Stimulated activated CD8-positive, alpha-beta memory T cell treated with anti-CD3 and anti-CD28 coated beads, Interleukin-12 subunit alpha, Interleukin-12 subunit beta, amount 100 ng/mL, for 24 hours (primary cell): ENCODE measurements around the gene AGPAT3.

Source experiments
- DNase-seq: peaks from one replicate; pipeline ENCODE4 v3.0.0-alpha.2; 2020; ENCODE audit errors: extremely low read depth

Gene AGPAT3

DNA sequence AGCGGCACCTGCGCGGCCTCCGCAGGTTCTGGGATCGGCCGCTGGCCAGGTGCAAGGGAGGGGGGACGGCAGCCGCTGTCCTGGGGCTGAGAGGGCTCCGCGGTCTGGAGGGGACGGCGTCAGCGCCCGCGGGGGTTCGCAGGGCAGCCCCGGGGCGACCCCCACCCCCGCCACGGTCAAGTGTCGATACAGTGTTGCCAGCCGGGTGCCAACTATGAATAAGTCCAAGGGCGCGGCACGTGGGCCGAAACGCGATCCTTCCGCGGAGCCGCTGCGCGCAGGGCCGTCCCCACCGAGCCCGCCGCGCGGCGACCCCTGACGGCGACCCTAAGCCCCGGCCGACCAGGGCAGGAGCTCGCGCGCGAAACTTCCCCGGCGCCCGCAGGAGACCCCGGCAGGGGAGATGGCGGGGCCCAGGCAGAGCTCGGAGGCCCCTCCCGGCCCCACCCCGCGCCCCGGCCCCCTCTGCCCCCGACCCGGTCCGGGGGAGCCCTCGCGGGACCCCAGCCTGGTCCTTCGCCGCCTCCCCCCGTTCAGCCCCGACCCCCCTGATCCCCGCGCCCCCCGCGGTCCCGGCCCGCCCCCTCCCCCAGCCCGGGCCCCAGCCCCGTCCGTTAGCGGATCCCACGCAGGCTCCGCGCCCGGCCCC is 586 bp upstream of the AGPAT3 start:
- no peak for DNase-seq

DNA sequence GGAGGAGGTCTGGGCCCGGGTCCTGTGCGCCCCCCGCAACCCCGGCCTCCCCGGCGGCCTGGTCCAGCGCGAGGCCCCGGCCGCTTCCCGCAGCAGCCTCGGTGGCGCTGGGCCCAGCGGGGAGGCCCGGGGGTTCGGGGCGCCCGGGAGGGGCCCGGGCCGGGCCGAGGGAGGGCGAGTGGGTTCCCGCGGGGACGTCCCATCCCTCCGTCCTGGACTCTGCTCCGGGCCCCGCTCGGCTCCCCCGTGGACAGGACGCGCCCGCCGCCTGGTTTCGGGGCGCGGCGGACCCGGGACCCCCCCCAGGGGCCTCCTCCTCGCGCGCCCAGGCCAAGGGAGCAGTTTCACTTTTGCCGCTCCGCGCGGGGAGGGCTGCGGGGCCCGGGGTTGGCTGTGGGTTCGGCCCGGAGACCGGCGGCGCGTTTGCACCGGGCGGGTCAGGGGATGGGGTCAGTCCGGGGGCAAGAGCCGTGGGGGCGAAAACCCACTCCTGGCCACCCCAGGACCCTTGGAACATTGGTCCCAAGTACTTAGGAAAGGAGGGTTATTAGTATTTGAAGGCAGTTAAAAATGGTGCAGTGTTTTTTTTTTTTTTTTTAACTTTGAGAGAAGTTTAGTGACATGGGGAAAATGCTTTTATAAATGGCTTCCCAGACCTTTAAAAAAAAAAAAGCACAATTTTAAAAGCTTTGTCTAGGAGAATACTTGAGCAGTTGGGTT is 677 bp downstream of the AGPAT3 start:
- DNase-seq, result no peak

DNA sequence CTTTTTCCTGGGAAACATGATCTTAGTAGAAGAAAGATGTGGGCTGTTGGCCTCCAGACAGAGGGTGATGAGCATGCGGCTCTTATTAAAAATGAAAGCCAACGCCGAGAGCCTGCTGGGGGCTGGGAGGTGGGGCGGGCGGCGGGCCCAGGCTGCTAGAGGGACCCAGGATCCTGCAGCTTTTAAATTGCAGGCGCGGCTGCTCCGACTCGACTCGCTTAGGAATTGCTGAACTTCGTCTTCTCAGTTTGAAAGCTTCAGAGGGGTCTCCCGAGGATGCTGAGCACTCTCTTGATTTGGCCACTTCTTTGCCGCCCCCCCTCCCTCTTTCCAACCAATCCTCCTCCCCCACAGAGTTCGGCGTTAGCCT is 1.2 kb downstream of the AGPAT3 start:
- no peak for DNase-seq

DNA sequence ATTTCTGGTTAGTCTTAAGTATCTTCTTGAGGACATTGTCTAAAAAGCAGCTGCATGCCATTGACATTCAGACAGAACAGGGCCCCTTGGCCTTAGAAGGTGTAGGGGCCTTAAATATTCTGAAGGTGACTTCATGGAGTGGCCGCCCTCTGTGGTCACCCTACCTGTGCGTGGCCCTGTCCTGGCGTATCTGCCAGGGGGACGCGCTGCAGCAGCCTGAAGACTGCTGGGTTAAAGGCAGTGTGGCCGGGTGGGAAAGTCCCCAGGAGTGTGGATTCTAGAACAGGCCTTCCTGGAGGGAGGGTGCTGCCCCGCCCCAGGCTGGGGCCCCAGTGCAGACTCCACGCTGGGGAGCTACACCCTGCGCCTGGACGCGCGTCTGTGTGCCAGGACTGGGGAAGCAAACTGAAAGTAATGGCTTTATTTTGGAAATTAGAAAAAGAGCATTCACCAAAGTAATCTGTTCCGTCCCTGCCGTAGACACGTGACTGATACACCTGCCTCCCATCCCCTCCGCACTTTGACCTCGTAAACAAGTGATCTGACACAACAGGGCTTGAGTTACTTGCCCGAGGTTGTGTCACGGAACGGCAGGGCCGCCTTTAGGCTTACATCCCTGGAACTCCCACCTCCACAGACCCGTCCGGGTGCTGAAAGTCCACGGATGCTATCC is 1.8 kb downstream of the AGPAT3 start:
- no peak for DNase-seq

DNA sequence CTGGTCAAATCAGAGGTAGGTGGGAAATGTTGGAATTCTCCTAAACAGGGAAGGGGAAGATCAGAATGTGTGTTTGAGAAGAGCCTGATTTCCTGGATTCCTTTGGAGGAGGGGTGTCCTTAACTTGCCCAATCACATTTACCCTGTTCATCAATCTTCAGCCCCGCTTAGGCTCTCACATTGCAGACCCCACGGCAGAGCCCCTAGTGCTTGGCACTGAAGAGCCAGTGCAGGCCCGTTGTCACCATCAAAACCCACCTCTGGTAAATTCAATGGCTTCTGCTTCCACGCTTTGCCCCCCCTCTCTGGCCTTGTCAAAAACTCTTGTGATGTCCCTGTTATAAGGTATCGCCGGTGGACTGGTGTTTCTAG is 2.3 kb downstream of the AGPAT3 start:
- DNase-seq, result no peak

DNA sequence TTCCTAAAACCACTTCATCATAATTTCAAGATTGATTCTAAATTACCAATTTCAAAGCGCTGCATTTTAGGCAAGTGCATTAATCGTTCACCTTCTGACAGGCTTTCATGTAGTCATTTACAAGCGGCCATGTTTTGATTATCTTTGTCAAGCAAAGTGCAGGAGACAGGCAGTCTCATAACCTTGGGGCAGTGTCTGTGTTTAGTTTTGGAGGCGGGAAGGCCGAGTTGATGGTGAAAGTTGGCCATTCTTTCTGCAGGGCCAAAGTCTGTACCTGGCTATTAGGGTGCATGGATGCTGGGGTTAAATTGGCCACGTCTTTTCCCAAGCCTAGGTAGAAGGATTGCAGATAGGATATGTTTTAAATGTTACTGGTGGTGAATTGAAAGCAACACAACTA is 2.9 kb downstream of the AGPAT3 start:
- DNase-seq, result no peak

DNA sequence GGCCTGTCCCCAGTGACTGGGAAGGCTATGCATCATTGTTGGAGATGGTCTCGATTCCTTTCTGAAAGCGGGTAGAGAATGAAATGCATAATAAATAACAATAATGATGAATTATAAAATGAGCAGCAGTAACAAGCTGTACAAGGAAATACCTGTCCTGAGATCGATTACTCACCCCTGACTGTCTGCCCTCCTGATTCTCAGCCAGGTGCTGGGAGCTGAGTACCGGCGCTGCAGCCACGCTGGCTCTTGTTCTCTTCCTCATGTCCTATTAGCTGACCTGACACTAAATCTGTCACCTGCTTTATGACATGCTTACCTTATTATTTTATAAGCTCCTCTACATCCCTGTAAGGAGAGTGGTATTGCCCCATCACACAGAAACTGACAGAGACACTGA is 3.4 kb downstream of the AGPAT3 start:
- DNase-seq, result no peak

DNA sequence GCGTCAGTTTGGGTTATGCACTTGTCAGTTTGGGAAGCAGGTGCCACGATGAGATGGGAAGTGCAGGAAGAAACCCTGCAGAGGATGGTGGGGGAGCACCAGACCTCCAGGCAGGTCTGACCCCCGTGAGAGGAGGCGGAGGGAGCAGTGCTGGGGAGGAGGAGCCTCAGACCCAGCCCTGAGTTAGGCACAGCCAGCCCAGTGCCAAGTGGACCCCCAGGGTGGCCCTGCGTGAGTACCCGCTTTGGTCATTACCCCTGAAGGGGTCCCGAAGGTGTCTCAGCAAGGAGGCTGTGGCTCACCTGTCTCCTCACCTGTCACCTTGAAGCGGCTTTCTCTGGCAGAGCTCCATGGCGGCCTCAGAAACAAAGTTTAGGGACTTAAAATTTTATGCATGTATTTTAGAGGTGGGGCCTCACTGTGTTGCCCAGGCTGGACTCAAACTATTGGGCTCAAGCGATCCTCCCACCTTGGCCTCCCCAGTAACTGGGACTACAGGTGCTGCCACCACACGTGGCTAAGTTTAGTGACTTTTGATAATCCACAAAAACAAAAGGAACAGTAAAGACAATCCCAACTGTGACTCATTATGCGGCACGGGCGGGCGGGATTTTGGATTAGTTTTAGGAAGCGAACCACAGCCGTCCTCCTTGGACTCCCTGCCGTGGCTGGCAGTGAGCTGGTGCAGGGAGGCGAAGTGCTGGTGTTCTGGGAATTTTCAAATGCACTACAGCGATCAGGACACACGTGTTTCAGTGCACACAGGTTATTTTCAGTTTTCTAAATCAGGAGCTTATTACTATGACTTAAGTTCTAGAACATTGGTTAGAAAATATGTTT is 4.7 kb downstream of the AGPAT3 start:
- DNase-seq, result no peak

DNA sequence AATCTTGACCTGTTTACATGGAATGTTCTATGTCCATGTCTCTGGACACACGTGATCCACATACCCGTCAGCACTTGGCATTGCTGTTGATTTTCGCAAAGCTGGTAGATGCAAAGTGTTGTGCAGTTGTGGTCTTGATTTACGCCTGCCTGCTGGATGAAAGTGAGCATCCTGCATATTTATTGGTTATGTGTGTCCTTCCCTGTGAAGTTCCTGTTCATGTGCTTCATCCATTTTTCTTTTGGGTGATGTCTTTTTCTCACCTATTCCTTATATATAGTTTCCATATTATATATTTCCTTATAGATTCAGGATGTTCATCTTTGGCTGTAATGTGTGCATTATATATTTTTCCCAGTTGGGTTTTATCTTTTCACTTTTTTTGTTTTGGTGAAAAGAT is 6.5 kb downstream of the AGPAT3 start:
- DNase-seq, result no peak

DNA sequence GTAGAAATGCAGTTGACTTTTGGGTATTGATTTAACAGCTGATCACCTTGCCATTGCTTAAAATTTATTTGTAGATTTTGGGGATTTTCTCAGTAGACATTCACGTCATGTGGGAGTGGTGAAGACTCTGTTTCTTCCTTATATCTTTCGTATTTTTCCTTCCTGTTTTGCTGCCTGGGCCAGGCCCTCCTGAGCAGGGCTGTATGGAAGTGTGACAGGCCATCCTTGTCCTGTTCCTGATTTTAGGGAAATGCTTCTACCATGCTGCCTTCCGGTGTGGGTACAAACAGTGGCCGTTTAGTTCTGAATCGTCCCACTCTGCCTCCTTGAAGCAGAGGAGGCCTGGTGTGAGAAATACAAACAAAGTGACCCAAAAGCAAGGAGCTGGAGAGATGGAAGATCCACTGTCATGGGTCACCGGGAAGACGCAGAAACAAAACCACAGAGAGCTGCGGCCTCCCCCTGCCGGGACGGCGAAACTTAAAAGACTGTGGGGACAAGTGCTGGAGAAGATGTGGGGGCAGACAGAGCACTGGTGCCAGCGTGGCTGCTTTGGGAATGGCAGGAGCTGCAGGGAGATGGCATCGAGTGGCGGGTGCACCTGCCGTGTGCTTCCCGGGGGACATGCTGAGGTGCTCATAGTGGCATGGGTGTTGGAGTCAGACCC is 7.6 kb downstream of the AGPAT3 start:
- DNase-seq, result no peak

DNA sequence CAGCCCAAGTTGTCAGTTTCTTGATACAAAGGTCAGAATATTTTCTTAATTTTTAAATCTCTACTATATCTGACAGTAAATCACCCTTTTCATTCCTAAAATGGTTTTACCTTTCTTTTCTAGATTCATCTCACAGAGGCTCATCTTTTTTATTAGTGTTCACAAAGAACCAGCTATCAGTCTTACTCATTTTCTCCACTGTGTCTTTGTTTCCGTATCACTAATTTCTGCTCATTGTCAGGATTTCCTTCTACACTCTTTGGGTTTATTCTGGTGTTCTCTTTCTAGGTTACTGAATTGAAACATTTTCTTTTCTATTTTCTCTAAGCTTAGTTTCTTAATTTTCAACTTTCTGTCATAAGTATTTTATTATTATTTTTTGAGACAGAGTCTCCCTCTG is 8.7 kb downstream of the AGPAT3 start:
- no peak for DNase-seq

DNA sequence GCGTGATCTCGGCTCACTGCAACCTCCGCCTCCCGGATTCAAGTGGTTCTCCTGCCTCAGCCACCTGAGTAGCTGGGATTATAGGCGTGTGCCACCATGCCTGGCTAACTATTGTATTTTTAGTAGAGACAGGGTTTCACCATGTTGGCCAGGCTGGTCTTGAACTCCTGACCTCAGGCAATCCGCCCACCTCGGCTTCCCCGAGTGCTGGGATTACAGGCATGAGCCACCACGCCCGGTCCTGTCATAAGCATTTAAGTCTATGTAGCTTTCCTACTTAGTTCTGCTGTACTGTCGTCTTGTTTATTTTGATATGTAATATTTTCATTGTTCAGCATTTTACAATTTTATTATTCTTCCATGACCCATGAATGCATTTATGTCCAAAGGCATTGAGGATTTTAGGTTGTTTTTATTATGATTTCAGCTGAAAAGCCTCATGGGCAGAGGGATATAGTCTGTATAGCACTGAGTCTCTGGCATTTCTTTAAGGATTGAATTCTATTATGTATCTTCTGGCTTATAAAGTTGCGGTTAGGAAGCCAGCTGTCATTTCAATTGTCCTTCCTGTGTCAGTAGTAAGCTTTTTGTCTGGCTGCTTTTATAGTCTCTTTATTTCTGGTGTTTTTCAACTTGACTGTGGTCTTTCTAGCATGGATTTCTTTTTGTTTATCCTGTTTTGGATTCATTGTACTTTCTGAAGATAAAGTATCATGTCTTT is 9.2 kb downstream of the AGPAT3 start:
- no peak for DNase-seq

DNA sequence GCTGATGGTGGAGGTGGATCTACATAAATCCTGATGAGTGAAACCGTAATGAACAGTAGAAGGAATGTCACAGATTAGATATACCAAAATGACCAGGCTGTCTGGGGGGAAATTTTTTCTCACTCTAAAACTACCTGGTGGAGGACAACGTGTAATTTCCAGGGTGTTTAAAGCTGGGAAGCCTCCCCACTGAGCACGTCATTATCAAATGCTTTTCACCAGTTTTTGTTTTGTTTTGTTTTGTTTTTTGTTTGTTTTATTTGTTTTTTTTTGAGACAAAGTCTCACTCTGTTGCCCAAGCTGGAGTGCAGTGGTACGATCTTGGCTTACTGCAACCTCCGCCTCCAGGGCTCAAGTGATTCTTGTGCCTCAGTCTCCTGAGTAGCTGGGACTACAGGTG is 11.6 kb downstream of the AGPAT3 start:
- DNase-seq, result no peak

DNA sequence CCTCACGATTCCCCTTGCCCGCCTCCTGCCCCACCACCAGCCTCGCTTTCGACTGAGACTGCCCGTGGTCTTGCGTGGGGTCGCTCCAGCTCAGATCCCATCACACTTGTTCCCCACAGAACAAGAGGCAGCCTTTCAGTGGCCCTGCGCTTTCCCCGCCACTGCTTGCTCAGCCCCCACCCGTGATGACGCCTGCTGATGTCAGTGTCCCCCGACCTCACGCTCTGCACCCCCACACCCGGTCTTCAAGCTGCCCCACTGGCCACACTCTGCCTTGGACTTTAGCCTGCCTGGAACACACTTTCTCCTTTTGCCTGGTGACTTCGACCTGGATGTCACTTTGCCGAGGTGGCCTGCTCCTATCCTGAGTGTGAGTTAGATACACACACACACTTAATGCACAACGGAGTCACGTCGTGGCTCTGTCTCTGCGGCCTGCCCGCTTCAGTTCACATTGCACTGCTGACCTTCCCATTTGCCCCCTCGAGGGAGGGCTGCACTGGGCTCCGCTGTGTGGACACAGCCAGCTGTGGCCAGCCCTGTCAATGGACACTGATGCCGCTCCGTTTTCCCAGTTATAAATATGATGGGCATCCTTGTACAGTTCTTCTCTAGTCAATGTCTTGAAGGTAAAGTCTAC is 13.0 kb downstream of the AGPAT3 start:
- DNase-seq, result no peak

DNA sequence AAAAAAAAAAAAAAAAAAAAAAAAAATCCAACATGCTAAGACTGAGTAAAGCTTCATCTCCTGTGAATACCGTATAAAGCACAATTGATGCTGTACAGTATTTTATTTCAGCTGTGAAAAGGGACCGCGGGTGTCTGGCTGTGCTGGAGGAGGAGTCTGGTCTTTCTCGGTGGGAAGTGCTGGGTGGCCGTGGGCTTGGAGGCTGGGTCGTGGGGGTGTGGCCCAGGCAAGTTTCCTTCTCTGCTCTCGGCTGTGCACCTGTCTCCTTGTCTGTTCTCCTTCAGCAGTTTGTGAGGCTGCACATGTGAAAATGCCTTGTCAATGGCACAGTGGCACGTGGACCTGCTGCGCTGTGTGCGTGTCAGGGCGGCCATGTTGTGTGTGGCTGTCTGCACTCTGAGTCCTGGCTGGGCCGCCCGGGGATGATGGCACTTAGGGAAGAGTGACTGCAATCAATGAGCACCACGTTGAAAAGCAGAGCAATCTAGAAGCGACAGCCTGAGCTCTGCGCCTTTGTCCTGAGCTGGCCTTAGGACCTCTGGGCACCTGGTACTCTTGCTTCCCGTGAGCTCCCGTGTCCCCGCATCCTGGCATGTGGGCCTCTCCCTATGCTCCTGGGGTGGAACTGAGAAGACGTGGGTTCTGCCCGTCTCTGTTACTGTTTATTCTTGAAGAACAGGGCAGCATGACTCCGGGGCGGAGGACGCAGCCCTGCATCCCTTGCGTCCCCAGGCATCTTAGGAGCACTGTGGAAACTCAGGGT is 14.5 kb downstream of the AGPAT3 start:
- DNase-seq, result no peak

DNA sequence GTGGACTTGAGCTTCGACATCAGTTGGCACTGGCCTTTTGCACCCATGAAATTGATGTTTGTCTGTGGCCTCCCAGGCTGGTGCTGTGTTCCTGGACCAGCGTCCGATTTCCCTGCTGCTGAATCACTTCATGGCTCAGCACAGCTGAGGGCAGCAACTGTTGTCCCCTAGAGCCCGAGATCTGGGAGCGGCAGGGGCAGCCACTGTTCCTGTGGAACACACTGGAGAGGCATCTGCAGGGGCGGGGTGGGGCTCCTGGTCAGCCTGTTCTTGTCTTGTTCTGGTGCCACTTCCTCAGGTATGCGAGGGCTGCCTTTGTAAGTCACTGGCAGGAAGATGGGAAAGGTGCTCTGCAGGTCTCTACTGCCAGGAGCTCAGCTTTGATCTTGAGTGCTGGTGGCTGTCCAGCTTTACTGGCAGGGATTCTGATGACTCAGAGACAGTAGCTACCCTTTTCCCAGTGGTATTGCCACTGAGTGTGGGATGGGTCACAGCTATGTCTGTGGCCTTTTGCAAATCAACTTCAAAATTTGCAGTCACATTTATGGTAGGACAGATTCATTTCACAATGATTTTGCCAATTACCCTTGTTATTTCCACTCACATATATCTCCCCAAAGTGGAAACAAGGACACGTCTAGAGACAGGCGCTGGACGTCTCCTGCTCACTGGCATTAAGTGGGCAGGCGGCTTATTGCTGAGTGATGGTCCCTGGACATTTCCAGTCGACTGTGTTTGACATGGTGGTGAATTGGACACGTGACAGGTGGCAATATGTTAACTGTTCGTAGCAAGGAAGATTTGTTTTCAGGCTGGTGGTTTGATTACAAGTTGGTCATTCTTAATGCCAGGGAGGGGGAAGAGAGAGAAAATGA is 15.3 kb downstream of the AGPAT3 start:
- no peak for DNase-seq

DNA sequence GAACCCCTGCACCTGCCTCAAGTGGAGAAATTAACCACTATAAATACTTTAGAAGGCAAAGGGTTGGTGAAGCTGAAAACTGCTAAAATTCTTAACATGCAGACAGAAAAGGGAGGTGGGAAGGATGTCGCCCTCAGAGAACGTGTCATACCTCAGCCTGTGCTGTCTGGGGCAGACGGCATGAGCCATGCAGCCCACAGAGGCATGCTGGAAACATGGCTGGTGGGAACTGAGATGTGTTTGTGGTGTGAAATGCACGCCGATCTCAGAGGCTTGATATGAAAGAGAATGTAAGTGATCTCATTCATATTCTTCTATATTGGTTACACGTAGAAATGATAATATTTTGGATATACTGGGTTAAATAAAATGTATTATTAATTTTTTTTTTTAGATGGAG is 16.3 kb downstream of the AGPAT3 start:
- no peak for DNase-seq

DNA sequence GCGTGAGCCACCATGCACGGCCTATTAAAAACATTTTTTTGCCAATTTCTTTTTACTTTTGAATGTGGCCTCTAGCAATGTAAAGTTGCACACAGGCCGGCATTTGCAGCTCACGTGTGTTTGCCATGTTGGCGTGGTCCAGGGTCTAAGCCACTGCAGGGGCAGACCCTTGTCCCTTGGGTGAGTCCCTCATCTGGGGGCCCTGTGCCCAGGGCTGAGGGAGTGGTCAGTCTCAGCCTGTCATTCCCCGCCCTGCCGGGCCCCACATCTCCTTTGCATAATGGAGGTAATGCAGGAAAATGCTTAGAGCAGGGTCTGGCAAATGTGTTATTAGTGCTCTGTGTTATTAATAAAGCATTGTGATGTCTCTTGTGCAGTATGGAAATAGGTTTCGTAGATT is 16.9 kb downstream of the AGPAT3 start:
- DNase-seq, result no peak

DNA sequence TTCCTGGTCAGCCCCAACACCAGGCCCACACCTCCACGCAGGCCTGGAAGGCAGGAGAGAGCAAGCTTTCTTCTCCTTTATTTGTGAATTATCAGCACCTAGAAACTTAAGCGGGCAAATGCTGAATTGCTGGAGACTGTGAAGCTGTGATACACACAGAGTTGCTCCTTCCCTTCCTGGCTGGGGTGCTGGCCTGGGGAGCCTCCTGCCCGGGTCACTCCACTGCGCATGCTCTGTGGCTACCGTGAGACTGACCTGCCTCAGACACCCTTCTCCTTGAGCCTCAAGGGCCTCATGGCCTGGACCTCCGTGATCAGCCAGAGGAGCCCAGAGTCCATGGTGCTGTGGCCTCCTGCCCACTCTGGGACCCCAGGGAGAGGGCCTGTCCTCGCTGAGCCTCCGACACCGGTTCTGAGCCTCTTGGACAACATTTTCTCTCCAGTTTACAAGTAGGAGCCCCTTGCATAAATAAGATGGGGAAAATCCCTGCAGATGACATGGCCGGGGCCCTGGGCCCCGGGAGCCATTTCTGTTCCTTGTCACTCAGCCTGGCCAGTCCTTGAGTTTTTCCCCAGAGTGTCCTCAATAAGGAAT is 18.0 kb downstream of the AGPAT3 start:
- no peak for DNase-seq
